Keratinocyte (primary cell): ENCODE data around the gene ACSF3. TPM values are rescaled to one million over a fixed set of nuclear protein-coding genes. Genes with fewer than 3 reads are reported as not detected.

Experiments used
- DNase-seq: peaks from one replicate; pipeline ENCODE4 v3.0.0-alpha.2; 2011; ENCODE audit warnings: low read depth, missing footprints, low spot score
- FAIRE-seq: peaks from 2 replicates; lab custom pipeline; 2011; peaks lifted over from hg19 to GRCh38; lab: Jason Lieb, UNC
- H2AFZ ChIP-seq: 2 replicates; pipeline ENCODE4 v1.6.0; 2012; ENCODE audit warnings: low read length, control low read depth, inconsistent platforms; ENCODE audit not compliant: control insufficient read depth
- H3K27ac ChIP-seq: 2 replicates; pipeline ENCODE4 v1.5.1; 2011; ENCODE audit warnings: low read length; ENCODE audit not compliant: control insufficient read depth, insufficient read depth
- H3K27me3 ChIP-seq: 3 replicates; pipeline ENCODE4 v1.6.0; 2011; ENCODE audit warnings: low read length; ENCODE audit not compliant: control insufficient read depth, insufficient read depth; ENCODE audit errors: extremely low read depth
- H3K36me3 ChIP-seq, 2 experiments: 2 replicates in 1 of 2; 3 replicates in 1 of 2; pipeline ENCODE4 v1.5.1; 2011; ENCODE audit warnings: low read length in 2 of 2, mild to moderate bottlenecking in 1 of 2; ENCODE audit not compliant: control insufficient read depth in 2 of 2, insufficient read depth in 2 of 2; ENCODE audit errors: extremely low read depth in 1 of 2
- H3K4me1 ChIP-seq: 3 replicates; pipeline ENCODE4 v1.5.1; 2011; ENCODE audit warnings: low read length; ENCODE audit not compliant: control insufficient read depth, insufficient read depth; ENCODE audit errors: extremely low read depth
- H3K4me2 ChIP-seq: 3 replicates; pipeline ENCODE4 v1.6.0; 2011; ENCODE audit warnings: low read depth, low read length; ENCODE audit not compliant: control insufficient read depth, insufficient read depth; ENCODE audit errors: extremely low read depth
- H3K4me3 ChIP-seq, 3 experiments: fragments of 200-600 bp in 1 of 3; sonication (generic) in 1 of 3; 2 replicates in 2 of 3; 3 replicates in 1 of 3; pipeline ENCODE4 v1.5.1; 2011 to 2016; ENCODE audit warnings: low read length in 3 of 3, mild to moderate bottlenecking in 3 of 3, control low read depth in 2 of 3, inconsistent platforms in 1 of 3, low read depth in 1 of 3, mixed read lengths in 1 of 3, mixed run types in 1 of 3, moderate library complexity in 1 of 3; ENCODE audit not compliant: control insufficient read depth in 2 of 3, insufficient read depth in 2 of 3; ENCODE audit errors: extremely low read depth in 1 of 3
- H3K79me2 ChIP-seq: 2 replicates; pipeline ENCODE4 v1.6.0; 2012; ENCODE audit warnings: low read length; ENCODE audit not compliant: control insufficient read depth, insufficient read depth
- H3K9ac ChIP-seq: 3 replicates; pipeline ENCODE4 v1.6.0; 2011; ENCODE audit warnings: low read length; ENCODE audit not compliant: control insufficient read depth, insufficient read depth; ENCODE audit errors: extremely low read depth
- H3K9me1 ChIP-seq: 3 replicates; pipeline ENCODE4 v1.6.0; 2011; ENCODE audit warnings: low read length; ENCODE audit not compliant: control insufficient read depth, insufficient read depth; ENCODE audit errors: extremely low read depth
- H3K9me3 ChIP-seq: 2 replicates; pipeline ENCODE4 v1.5.1; 2012; ENCODE audit warnings: low read depth, low read length; ENCODE audit not compliant: control insufficient read depth
- H4K20me1 ChIP-seq: 3 replicates; pipeline ENCODE4 v1.6.0; 2011; ENCODE audit warnings: low read length; ENCODE audit not compliant: control insufficient read depth, insufficient read depth; ENCODE audit errors: extremely low read depth
- EZH2 ChIP-seq: IDR thresholded peaks from one replicate; pipeline ENCODE4 v1.6.1; 2012; ENCODE audit warnings: inconsistent platforms, mild to moderate bottlenecking, low read length, moderate library complexity
- dilution Hi-C: fragments of 300-500 bp; cut with MboI; formaldehyde crosslinking; loops from one replicate; pipeline ENCODE4 v1.7.0; 2020; ENCODE audit warnings: low sequenced_read_pairs; ENCODE audit not compliant: extremely low pct_ligation_motif_present
- polyA plus RNA-seq, 5 experiments: library from polyadenylated mRNA; depleted of rRNA in 3 of 5; stranded (reverse) in 3 of 5; stranded (forward) in 1 of 5; unstranded in 1 of 5; fragments of >200 nt; gene quantifications; 1 replicate in 1 of 5; 2 replicates in 3 of 5; 3 replicates in 1 of 5; pipeline versions ENCODE4 v1.2.1 to v1.2.3, GENCODE V29; 2011 to 2012; ENCODE audit warnings: missing spikeins in 2 of 5, low read depth in 1 of 5, low replicate concordance in 1 of 5
- TF ChIP-seq, protein P1 (sequence below), 3 experiments: IDR thresholded peaks in 1 of 3; conservative IDR thresholded peaks in 1 of 3; optimal IDR thresholded peaks in 1 of 3; 2 replicates in 2 of 3; 3 replicates in 1 of 3; pipeline versions ENCODE3 to v1.5.1; 2011; ENCODE audit warnings: low read length in 3 of 3, mild to moderate bottlenecking in 3 of 3, moderate library complexity in 2 of 3, control low read depth in 1 of 3, inconsistent platforms in 1 of 3; ENCODE audit not compliant: insufficient read depth in 2 of 3; ENCODE audit errors: extremely low read depth in 1 of 3

ACSF3 gene
- polyA plus RNA-seq, 1 donor (not counting 4 experiments of a cell fraction or from before 2014, with no cell fraction given) = 13.4 TPM

DNA sequence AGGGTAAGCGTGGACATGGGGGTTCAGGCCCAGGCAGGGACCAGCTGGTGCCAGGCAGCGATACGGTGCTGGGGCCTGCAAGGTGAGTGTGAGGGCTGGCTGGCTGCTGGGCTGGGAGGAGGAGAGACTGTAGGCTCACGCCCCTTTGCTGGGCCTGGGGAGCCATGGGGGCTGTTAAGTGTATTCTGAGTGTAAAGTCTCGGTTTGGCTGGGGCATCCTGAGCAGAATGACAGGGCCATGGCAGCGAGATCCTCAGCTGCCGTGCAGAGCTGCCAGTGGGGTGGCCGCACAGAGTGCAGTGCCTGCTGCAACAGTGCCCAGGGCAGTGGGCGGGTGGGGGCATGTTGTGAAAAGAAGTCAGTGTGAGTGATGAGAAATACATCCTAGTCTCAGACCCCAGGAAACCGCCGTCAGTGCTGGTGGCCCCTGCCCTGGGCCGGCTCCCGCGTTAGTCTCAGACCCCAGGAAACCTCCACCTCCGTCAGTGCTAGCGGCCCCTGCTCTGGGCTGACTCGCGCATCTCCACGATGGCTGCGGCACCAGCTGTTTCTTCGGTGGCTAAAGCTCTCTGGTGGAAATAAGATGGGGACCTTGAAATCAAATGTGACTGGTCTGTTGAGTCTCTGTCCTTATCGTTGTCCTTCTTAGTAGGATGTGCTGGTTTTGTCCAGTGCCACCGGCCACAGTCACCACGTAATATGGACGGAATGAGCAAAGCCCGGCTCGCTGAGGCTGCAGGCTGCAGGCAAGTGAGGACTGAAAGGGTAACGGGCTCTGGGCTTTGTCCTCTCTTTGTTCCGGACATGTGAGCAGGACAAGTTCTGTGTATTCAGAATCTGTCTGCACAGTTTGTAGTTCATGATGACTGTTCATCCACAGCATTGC lies 22.9 kb downstream of the ACSF3 start:
- Histone ChIP-seq H3K4me1 (peaks cover 15% of the 10 kb centered on the region), H3K79me2 (no peaks in the 10 kb centered on the region), H3K27ac (no peak overlapping the region), H2AFZ (no peak overlapping the region), H3K36me3 (peaks cover 27 to 34% of the 10 kb centered on the region in 2 experiments), H3K9ac (no peak overlapping the region), H4K20me1 (peaks cover 5% of the 10 kb centered on the region), H3K4me2 (no peak overlapping the region), H3K9me1 (peaks cover 5% of the 10 kb centered on the region), H3K27me3 (no peaks in the 10 kb centered on the region), H3K9me3 (no peaks in the 10 kb centered on the region), H3K4me3 (no peak overlapping the region)
- no peak for DNase-seq
- TF ChIP-seq, protein P1, sequence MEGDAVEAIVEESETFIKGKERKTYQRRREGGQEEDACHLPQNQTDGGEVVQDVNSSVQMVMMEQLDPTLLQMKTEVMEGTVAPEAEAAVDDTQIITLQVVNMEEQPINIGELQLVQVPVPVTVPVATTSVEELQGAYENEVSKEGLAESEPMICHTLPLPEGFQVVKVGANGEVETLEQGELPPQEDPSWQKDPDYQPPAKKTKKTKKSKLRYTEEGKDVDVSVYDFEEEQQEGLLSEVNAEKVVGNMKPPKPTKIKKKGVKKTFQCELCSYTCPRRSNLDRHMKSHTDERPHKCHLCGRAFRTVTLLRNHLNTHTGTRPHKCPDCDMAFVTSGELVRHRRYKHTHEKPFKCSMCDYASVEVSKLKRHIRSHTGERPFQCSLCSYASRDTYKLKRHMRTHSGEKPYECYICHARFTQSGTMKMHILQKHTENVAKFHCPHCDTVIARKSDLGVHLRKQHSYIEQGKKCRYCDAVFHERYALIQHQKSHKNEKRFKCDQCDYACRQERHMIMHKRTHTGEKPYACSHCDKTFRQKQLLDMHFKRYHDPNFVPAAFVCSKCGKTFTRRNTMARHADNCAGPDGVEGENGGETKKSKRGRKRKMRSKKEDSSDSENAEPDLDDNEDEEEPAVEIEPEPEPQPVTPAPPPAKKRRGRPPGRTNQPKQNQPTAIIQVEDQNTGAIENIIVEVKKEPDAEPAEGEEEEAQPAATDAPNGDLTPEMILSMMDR (optimal IDR thresholded peaks at IDR 0.05 in 1 of 3, IDR thresholded peaks at IDR 0.05 in 1 of 3, conservative IDR thresholded peaks at IDR 0.05 in 1 of 3; ENCODE audit: extremely low read depth in 1 of 3, insufficient read depth in 2 of 3, low read length in 3 of 3) = no peak
- no peak for TF ChIP-seq EZH2
- dilution Hi-C loops = no loop called here
- FAIRE-seq = no peak

DNA sequence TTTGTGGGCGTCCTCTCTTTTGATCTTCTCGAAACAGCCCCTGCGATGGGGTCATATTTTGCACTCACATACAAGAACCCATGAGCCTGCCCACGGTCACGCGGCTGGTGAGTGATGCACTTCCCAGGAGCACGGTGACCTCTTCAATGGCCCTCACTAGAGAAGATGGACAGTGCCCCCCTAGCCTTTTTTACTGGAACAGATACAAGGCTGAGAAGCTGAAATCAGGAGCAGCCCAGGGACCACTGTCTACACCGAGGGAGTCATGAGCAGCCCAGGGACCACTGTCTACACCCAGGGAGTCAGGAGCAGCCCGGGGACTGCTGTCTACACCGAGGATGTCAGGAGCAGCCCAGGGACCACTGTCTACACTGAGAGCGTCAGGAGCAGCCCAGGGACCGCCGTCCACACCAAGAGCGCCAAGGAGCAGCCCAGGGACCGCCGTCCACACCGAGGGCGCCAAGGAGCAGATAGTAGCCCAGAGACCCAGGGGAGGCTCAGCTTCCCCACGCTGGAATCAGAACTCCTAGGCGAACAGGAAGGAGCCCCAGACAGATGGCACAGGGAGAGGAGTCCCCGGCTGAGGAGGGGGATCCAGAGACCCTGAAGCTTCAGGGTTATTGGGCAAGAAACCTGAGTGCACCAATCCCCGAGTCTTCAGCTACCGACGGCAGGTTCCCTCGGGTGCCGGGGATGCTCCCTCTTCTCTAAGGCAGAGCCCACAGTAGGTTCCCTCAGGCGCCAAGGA lies 23.7 kb downstream of the ACSF3 start:
- no peak for TF ChIP-seq EZH2
- TF ChIP-seq, protein P1 (optimal IDR thresholded peaks at IDR 0.05 in 1 of 3, IDR thresholded peaks at IDR 0.05 in 1 of 3, conservative IDR thresholded peaks at IDR 0.05 in 1 of 3; ENCODE audit: extremely low read depth in 1 of 3, insufficient read depth in 2 of 3, low read length in 3 of 3) = no peak
- DNase-seq (no peak), FAIRE-seq (no peak)
- H2AFZ ChIP-seq = no peak overlapping the region
- no peaks in the 10 kb centered on the region for H3K79me2 ChIP-seq
- H3K4me2 ChIP-seq = no peak overlapping the region
- H3K4me1 ChIP-seq = peaks cover 17% of the 10 kb centered on the region
- H3K9me1 ChIP-seq = peaks cover 5% of the 10 kb centered on the region
- peaks cover 5% of the 10 kb centered on the region for H4K20me1 ChIP-seq
- H3K36me3 ChIP-seq = peaks cover 28 to 29% of the 10 kb centered on the region in 2 experiments
- H3K27me3 ChIP-seq = no peaks in the 10 kb centered on the region
- no peak overlapping the region for H3K9ac ChIP-seq
- H3K4me3 ChIP-seq = no peak overlapping the region
- dilution Hi-C loops = no loop called here
- H3K27ac ChIP-seq = no peak overlapping the region
- H3K9me3 ChIP-seq = no peaks in the 10 kb centered on the region
